ENCODE results near the gene ARID3B. TPM values are rescaled to one million over a fixed set of nuclear protein-coding genes. Genes with fewer than 3 reads are reported as not detected.
A peak's percentile ranks its signal among the peaks of the same experiment; 100 is the strongest.

ARID3B gene
- total and polyA plus RNA-seq, 2 donors = 3.0 to 4.3 TPM

DNA sequence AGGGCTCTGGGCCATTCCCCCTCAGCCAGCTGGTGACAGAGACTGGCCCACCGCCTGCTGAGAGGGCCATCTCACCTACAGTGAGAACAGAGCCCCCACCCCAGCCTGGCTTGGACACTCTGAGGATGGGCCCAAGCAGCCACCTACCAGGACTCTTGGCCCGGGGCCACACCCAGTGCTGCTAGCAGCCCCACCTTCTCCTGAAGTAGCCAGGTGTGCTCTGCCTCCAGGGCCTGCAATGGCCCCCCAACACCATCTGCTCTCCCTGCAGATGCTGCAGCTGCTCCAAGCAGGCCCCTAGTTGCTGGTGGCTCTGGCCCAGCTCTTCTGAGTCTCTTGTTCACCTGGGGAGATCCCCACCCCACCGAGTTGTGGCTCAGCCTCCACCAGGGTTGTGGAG, 67.8 kb downstream of the ARID3B start:
- Histone ChIP-seq H3K27ac (ENCODE audit: low read depth) (no peak overlapping the region), H3K36me3 (ENCODE audit: insufficient read depth) (peaks cover 2% of the 10 kb centered on the region), H3K4me3 (ENCODE audit: low read depth, low read length) (no peak overlapping the region), H3K4me1 (ENCODE audit: insufficient read depth) (no peaks in the 10 kb centered on the region)
- 81% methylated on average over 3 of the region's 3 CpGs for WGBS
- no peak for DNase-seq (ENCODE audit: extremely low spot score)

DNA sequence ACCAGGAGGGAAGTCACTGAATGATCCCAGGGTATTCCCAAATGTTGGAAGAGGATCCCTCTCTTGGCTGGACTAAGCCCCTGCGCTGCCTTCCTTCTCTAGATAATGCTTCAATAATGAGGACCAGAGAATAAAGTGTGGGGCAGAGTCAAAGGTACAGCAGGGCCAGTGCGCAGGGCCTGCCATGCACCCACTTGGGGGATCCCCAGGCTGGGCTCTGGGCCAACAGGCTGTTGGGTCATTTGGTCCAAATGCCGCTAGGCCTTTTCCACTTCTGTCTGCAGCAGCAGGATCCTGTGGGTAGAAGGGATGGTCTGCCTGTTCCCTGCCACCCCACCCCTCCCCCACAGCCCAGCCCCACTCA, 68.9 kb downstream of the ARID3B start:
- Histone ChIP-seq H3K36me3 (ENCODE audit: insufficient read depth) (peaks cover 2% of the 10 kb centered on the region), H3K27ac (ENCODE audit: low read depth) (no peak overlapping the region), H3K4me1 (ENCODE audit: insufficient read depth) (no peaks in the 10 kb centered on the region), H3K4me3 (ENCODE audit: low read depth, low read length) (no peak overlapping the region)
- 80% methylated on average over 3 of the region's 3 CpGs for whole genome bisulfite sequencing
- no peak for DNase-seq (ENCODE audit: extremely low spot score)

DNA sequence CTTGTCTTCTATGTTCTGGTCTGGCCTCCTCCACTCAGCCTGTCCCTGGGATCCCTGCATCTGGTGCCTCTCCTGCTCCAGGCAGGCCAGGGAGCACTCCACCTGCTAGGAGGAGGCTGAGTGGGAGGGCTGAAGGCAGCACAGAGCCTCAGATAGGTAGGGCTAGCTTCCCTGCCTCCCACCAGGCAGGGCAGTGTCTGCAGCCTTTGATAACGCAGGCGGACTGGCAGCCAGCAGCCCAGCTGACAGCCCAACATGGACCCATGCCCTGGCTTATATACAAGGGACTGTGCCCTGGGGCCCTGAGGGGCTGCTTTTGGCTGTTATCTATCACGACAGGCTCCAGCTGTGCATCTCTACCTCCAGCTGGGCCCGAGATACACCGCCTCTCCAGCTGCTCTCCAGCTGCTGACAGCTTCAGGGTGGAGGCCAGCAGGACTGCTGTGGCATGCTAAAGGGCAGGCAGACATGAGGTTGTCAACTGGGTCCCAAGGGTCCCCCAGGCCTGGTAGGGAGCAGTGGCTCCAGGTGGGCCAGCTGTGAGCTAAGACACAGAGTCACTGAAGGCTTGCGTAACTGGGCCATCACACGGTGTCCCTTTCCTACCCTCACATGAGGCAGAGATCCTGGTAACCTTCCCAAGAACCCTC, 69.4 kb downstream of the ARID3B start:
- Histone ChIP-seq H3K4me1 (ENCODE audit: insufficient read depth) (no peaks in the 10 kb centered on the region), H3K4me3 (ENCODE audit: low read depth, low read length) (no peak overlapping the region), H3K36me3 (ENCODE audit: insufficient read depth) (peaks cover 2% of the 10 kb centered on the region), H3K27ac (ENCODE audit: low read depth) (no peak overlapping the region)
- no peak for DNase-seq (ENCODE audit: extremely low spot score)
- 55% methylated on average over 7 of the region's 7 CpGs for WGBS

DNA sequence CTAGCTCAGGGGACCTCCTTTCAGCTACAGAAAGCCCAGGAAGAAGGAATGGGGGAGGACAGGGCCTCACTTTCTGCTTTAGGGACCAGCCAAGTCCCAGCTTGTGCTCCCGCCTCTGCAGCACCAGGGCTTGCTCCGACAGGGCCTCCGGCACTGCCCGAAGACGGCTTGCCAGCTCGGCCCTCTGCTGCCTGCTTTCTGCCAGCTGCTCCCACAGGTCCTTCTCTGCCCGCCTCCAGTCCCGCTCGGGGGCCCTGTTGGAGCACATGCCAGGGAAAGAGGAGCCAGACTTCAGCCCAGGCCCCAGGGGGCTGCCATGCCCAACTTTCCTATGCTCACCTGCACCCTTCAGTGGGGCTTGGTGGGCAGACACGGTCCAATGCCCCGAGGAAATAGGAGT, 70.3 kb downstream of the ARID3B start:
- no peak for DNase-seq (ENCODE audit: extremely low spot score)
- Histone ChIP-seq H3K36me3 (ENCODE audit: insufficient read depth) (peaks cover 2% of the 10 kb centered on the region), H3K4me3 (ENCODE audit: low read depth, low read length) (no peak overlapping the region), H3K4me1 (ENCODE audit: insufficient read depth) (no peaks in the 10 kb centered on the region), H3K27ac (ENCODE audit: low read depth) (no peak overlapping the region)
- WGBS = 87% methylated on average over 11 of the region's 11 CpGs

DNA sequence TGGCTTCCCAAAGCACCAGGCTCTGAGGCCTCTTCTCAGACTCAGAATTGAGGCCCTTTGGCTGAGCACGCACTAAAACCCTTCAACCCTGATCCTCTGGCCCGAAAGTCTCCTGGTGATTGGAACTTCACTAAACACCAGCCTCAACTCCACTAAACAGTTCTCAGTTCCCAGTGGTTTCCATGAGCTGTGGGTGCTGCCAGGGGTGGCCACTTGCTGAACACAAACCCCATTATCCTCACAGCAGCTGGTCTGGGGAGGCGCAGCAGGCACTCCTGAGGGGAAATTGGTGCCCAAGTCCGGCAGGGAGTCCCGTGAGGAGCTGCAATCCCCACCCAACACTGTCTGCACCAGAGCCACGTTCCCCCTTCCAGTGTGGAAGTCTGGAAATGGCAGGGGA, 70.8 kb downstream of the ARID3B start:
- DNase-seq (ENCODE audit: extremely low spot score) = no peak
- Histone ChIP-seq H3K4me3 (ENCODE audit: low read depth, low read length) (no peak overlapping the region), H3K4me1 (ENCODE audit: insufficient read depth) (no peaks in the 10 kb centered on the region), H3K36me3 (ENCODE audit: insufficient read depth) (peaks cover 2% of the 10 kb centered on the region), H3K27ac (ENCODE audit: low read depth) (no peak overlapping the region)
- WGBS = 89% methylated on average over 6 of the region's 6 CpGs

DNA sequence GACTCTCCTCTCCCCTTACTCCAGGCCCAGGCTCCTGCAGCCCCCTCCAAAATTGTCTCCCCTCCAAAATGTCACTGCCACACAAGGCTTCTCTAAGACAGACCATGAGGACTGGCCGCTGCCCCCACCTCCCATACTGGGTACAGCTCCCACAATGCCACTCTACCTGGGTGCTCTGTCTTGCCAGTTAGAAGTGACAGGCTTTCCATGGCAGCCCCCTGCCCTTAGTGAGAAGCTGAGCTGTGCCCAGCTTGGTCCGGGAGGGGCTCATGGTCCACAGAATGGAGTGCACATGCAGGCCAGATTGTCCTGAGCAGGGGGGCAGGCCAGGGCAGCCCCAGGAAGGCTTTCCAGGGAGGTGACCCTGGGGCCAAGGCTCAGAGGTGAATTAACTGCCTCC, 71.7 kb downstream of the ARID3B start:
- WGBS = 81% methylated on average over 2 of the region's 2 CpGs
- DNase-seq (ENCODE audit: extremely low spot score) = no peak
- Histone ChIP-seq H3K4me3 (ENCODE audit: low read depth, low read length) (no peak overlapping the region), H3K36me3 (ENCODE audit: insufficient read depth) (peaks cover 2% of the 10 kb centered on the region), H3K27ac (ENCODE audit: low read depth) (no peak overlapping the region), H3K4me1 (ENCODE audit: insufficient read depth) (no peaks in the 10 kb centered on the region)

DNA sequence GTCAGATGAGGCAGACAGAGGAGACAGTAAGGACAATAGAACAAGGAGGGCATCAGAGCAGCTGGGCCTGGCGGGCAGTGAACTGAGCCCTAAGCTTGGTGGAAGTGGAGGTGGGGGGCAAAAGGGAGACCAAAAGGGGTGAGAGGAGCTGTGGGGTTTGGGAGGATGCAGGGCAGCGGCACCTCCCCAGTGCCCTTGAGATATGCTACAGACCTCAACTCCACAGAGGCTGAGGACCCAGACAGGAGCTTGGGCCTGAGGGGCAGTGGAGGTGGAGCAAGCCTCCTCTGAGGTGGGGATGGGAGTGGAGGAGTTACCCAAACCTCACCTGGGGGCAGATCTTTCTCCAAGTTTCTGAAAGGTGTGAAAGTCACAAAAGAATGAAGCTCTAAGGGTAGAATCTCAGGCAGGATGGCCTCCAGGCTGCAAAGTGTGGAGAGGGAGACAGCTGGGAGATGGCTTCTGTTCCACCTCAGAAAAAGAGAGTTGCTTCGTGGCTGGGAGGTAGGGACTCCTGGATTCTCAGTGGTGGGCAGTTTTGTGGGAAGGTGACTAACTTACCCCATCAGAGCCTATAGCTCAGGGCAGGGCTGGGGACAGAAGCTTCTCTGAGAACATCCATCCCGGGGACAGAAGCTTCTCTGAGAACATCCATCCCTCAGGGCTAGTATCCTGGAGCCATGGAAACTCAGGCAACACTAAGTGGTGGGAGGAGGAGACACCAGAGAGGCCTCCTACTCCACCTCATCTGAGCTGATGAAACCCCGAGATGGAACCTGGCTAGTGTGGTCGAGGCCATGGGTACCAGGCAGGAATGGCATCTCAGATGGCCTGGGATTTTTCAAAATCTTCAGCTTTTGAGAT, 72.3 kb downstream of the ARID3B start:
- DNase-seq (ENCODE audit: extremely low spot score) = no peak
- H3K4me3 ChIP-seq (ENCODE audit: low read depth, low read length) = no peak overlapping the region
- no peak overlapping the region for H3K27ac ChIP-seq (ENCODE audit: low read depth)
- WGBS = 60% methylated on average over 6 of the region's 6 CpGs
- H3K36me3 ChIP-seq (ENCODE audit: insufficient read depth) = peaks cover 2% of the 10 kb centered on the region
- H3K4me1 ChIP-seq (ENCODE audit: insufficient read depth) = no peaks in the 10 kb centered on the region

DNA sequence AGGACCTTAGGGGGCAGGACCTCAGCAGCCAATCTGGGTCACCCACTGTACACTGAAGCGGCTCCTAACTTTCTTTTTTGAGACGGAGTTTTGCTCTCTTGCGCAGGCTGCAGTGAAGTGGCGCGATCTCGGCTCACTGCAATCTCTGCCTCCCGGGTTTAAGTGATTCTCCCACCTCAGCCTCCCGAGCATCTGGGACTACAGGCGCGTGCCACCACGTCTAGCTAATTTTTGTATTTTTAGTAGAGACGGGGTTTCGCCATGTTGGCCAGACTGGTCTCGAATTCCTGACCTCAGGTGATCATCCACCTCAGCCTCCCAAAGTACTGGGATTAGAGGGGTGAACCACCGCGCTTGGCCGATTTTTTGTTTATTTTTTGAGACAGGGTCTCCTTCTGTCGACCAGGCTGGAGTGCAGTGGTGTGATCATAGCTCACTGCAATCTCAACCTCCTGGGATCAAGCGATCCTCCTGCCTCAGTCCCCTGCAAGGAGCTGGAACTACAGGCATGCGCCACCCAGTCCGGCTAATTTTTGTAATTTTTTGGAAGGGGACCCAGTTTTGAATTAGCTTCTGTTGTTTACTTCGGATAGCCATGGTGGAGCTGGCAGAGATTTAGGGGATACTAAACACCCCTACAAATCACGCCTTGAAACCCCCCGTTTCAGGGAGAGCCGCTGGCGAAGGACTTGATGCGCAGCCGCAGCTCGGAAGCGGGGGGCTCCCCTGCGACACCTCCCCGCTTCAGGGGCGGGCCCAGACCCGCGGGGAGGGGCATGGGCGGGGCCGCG, 73.1 kb downstream of the ARID3B start:
- Histone ChIP-seq H3K4me3 (ENCODE audit: low read depth, low read length) (peak overlapping the region; percentile 95), H3K36me3 (ENCODE audit: insufficient read depth) (peaks cover 2% of the 10 kb centered on the region), H3K27ac (ENCODE audit: low read depth) (no peak overlapping the region), H3K4me1 (ENCODE audit: insufficient read depth) (no peaks in the 10 kb centered on the region)
- no peak for DNase-seq (ENCODE audit: extremely low spot score)
- WGBS = 32% methylated on average over 38 of the region's 38 CpGs

DNA sequence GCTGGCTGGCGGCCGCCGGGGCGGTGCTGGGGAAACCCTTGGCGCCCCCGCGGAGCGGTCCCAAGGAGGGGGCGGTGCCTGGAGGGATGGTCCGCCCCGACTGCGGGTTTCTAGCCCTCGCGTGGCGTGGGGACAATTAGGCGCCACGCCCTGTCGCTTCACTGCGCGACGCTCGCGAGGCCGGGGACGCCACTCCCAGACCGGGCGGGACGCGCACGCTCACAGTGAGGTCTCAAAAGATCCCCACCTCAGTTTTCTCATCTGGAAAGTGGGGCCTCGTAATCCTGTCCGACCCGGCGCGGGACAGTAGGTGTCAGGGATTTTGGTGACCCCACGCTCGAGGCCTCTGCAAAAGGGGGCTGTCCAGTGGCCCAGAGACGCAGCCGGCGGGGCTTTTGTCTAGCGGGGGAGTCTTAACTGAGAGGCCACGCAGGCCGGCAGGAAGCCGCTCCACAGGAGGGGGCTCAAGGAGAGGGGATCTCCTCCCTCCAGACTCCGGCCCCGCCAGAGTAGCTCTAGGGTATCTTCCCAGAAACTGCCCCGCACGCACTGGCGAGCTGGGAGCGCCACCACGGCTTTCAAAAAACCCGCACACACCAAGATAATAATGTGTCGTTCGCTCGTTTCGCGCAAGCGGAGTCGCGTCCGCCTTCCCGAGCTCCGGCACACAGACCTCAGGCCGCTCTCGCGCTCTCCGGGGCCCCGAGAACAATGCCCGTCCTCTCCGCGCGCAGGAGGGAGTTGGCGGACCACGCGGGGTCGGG, 73.9 kb downstream of the ARID3B start:
- Histone ChIP-seq H3K27ac (ENCODE audit: low read depth) (peak overlapping the region; percentile 86), H3K4me1 (ENCODE audit: insufficient read depth) (no peaks in the 10 kb centered on the region), H3K4me3 (ENCODE audit: low read depth, low read length) (peak overlapping the region; percentile 95), H3K36me3 (ENCODE audit: insufficient read depth) (peaks cover 2% of the 10 kb centered on the region)
- DNase-seq (ENCODE audit: extremely low spot score) = no peak
- WGBS = under 1% methylated on average over 76 of the region's 76 CpGs

DNA sequence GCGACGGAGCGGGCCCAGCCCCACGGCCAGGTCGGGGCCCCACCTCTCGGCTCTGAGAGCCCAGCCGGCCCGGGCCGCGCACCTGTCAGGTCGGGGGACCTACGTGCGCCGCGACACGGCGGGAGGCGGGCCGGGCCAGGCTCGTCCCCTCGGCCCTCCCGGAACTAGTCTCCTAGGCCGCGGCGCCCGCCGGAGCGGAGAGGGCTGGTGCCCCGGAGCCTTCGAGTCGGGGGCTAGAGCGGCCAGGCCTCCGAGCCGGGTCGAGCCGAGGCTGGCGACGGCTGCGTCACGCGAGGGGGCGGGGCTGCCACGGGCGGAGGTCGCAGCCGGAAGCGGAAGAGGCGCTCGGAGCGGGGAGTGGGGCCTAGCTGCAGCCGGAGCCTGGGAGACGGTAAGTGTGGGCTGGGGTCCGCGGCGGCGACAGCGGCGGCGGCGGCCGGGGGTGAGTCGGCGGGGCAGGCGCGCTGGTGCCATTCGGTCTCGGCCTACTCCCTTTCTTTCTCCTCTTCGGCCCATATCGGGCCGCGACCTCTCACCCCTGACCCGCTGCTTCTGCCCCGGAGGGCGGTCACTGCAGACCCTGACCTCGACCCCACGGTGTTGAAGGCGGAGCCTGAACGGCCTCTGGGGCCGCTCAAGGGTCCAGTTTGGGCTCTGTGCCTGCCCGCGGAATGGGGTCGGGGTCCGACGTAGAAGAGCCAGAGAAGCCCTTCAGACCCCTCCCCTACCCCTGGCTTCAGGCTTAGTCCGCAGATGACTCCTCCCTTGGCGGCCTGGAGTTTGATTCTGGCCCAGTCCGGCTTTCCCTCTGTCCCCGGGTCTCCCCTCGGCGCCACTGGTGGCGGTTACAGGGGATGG, 74.7 kb downstream of the ARID3B start, which contains the start of gene CLK3:
Gene CLK3, plus strand, starts transcription at position 329 of the 858 bp plus-strand sequence. CDS start 3,361 bp downstream, outside the sequence.
- WGBS = under 1% methylated on average over 91 of the region's 91 CpGs
- H3K4me1 ChIP-seq (ENCODE audit: insufficient read depth) = no peaks in the 10 kb centered on the region
- peak; percentile 87 for DNase-seq (ENCODE audit: extremely low spot score)

DNA sequence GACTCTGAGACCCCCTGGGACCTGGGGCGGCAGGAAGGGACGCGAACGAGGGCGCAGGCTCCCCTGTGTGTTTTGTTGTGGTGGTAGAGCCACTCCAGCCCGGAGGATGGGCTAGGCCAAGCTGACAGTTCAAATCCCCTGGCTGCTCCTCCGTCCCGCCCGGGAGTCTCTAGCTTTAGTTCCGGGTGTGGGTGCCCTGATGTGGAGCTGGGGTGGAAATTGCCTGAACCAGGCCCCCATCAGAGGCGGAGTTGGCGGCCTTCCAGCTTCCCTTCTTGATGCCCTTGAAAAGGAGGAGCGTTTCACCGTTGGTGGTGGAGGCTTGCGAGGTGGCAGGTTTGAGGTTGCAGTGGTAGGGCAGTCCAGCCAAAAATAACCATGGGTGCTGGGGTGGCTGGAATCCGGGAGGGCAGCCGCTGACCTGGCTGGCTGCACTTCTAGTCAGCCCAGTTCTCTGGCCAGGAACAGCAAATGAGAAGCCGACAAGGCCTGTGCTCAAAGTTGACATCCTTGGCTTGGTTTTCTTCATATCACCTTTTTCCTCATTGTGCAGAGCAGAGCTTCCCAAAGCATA, 75.4 kb downstream of the ARID3B start:
- 1% methylated on average over 18 of the region's 18 CpGs for WGBS
- no peaks in the 10 kb centered on the region for H3K4me1 ChIP-seq (ENCODE audit: insufficient read depth)
- H3K27ac ChIP-seq (ENCODE audit: low read depth) = peak overlapping the region; percentile 97
- no peak for DNase-seq (ENCODE audit: extremely low spot score)
- peak overlapping the region; percentile 95 for H3K4me3 ChIP-seq (ENCODE audit: low read depth, low read length)
- H3K36me3 ChIP-seq (ENCODE audit: insufficient read depth) = peaks cover 3% of the 10 kb centered on the region

More for the DNA sequence above, 74.7 kb downstream of the ARID3B start, which contains the start of gene CLK3:
- peak within 1 kb of the TSS; percentile 95 for H3K4me3 ChIP-seq (ENCODE audit: low read depth, low read length)
- peaks cover 4% of the 10 kb centered on the region for H3K36me3 ChIP-seq (ENCODE audit: insufficient read depth)
- peak within 1 kb of the TSS; percentile 97 for H3K27ac ChIP-seq (ENCODE audit: low read depth)

DNA sequence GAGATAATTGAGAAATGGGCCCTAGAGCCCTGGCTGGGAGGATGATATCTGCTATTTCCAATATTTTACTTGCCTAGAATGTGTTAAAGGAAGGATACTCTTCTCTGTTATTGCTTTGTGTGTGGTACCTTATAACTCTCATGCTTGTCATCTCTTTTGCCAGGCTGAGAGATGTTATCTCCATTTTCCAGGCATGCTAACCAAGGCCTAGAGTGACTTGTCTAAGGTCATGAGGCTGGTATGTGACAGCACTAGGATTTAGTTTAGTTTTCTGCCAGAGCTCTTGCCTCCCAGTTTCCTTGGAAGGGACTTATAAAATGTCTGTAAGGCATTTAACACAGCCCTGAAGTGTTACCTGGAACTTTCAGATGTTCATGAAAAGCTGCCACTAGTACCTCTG, 76.0 kb downstream of the ARID3B start:
- Histone ChIP-seq H3K27ac (ENCODE audit: low read depth) (no peak overlapping the region), H3K4me1 (ENCODE audit: insufficient read depth) (no peaks in the 10 kb centered on the region), H3K36me3 (ENCODE audit: insufficient read depth) (peaks cover 3% of the 10 kb centered on the region), H3K4me3 (ENCODE audit: low read depth, low read length) (peak overlapping the region; percentile 95)
- DNase-seq (ENCODE audit: extremely low spot score) = no peak
